ENCODE data around the gene COL11A1.
"Not testable (repeated sequence)": the region's sequence is repeated elsewhere in the genome, so short reads cannot be mapped to it uniquely, and the experiment has no call there.

The COL11A1 gene

GRCh38 chr1:102836991-102837390, 271.3 kb downstream of the COL11A1 start:
- no peak for DNase-seq (ENCODE audit: low spot score)

GRCh38 chr1:102834688-102835320, 273.5 kb downstream of the COL11A1 start:
- no peak for DNase-seq (ENCODE audit: low spot score)

- no peak for DNase-seq (ENCODE audit: low spot score)
Measured at GRCh38 chr1:102833151-102833550, 275.2 kb downstream of the COL11A1 start.

GRCh38 chr1:102826706-102827105, 281.6 kb downstream of the COL11A1 start:
- not testable (repeated sequence) for DNase-seq (ENCODE audit: low spot score)
